Activated T-cell treated with anti-CD3 and anti-CD28 coated beads for 1 hour (primary cell): ENCODE data around the gene SNAPC4.
A peak's percentile ranks its signal among the peaks of the same experiment; 100 is the strongest.
"Not testable (repeated sequence)": the region's sequence is repeated elsewhere in the genome, so short reads cannot be mapped to it uniquely, and the experiment has no call there.

Experiments used
- DNase-seq: peaks from one replicate; pipeline ENCODE4 v3.0.0-alpha.2; 2020; ENCODE audit warnings: low read depth

The SNAPC4 gene

GRCh38 chr9:136432591-136432990 lies 32.6 kb upstream of the SNAPC4 start:
- DNase-seq: no peak

- DNase-seq: no peak
Measured at GRCh38 chr9:136431782-136432350, 31.9 kb upstream of the SNAPC4 start.

GRCh38 chr9:136430588-136431234 lies 30.7 kb upstream of the SNAPC4 start:
- DNase-seq: no peak

GRCh38 chr9:136429683-136430491 lies 29.9 kb upstream of the SNAPC4 start:
- no peak for DNase-seq

GRCh38 chr9:136429075-136429628 lies 29.2 kb upstream of the SNAPC4 start:
- DNase-seq: no peak

GRCh38 chr9:136426787-136427186 lies 26.8 kb upstream of the SNAPC4 start:
- no peak for DNase-seq

- not testable (repeated sequence) for DNase-seq
Measured at GRCh38 chr9:136425367-136425766, 25.4 kb upstream of the SNAPC4 start.

GRCh38 chr9:136424750-136425362 lies 24.9 kb upstream of the SNAPC4 start:
- no peak for DNase-seq

- DNase-seq: no peak
Measured at GRCh38 chr9:136423432-136424146, 23.6 kb upstream of the SNAPC4 start.

GRCh38 chr9:136422876-136423275 lies 22.9 kb upstream of the SNAPC4 start:
- DNase-seq: no peak

- DNase-seq: no peak
Measured at GRCh38 chr9:136421791-136422190, 21.8 kb upstream of the SNAPC4 start.

- no peak for DNase-seq
Measured at GRCh38 chr9:136419092-136419420, 19.1 kb upstream of the SNAPC4 start.

- DNase-seq: no peak
Measured at GRCh38 chr9:136418182-136419091, 18.5 kb upstream of the SNAPC4 start.

- no peak for DNase-seq
Measured at GRCh38 chr9:136416914-136417313, 16.9 kb upstream of the SNAPC4 start.

GRCh38 chr9:136416427-136416826 lies 16.5 kb upstream of the SNAPC4 start:
- DNase-seq: no peak

GRCh38 chr9:136412962-136413361 lies 13.0 kb upstream of the SNAPC4 start:
- DNase-seq: no peak

GRCh38 chr9:136411378-136411777 lies 11.4 kb upstream of the SNAPC4 start:
- DNase-seq: no peak

GRCh38 chr9:136410500-136411287 lies 10.7 kb upstream of the SNAPC4 start, which contains the start of the genes ENTR1 and PMPCA:
Gene ENTR1 (minus strand): TSS chr9:136410614. CDS start chr9:136410397, 217 bp downstream.
Gene PMPCA (plus strand): TSS chr9:136410658. CDS start chr9:136410669, 11 bp downstream.
- DNase-seq: peak; percentile 95

GRCh38 chr9:136409557-136410455 lies 9.8 kb upstream of the SNAPC4 start:
- DNase-seq: no peak
